NCI-H2196 (cell line): Measurements from ENCODE around the gene CCDC167.
A peak's percentile ranks its signal among the peaks of the same experiment; 100 is the strongest.

Experiments
- DNase-seq: peaks from one replicate; lab custom pipeline; 2025; ENCODE audit not compliant: unreplicated experiment; lab: John Stamatoyannopoulos, UW

Gene CCDC167

DNA sequence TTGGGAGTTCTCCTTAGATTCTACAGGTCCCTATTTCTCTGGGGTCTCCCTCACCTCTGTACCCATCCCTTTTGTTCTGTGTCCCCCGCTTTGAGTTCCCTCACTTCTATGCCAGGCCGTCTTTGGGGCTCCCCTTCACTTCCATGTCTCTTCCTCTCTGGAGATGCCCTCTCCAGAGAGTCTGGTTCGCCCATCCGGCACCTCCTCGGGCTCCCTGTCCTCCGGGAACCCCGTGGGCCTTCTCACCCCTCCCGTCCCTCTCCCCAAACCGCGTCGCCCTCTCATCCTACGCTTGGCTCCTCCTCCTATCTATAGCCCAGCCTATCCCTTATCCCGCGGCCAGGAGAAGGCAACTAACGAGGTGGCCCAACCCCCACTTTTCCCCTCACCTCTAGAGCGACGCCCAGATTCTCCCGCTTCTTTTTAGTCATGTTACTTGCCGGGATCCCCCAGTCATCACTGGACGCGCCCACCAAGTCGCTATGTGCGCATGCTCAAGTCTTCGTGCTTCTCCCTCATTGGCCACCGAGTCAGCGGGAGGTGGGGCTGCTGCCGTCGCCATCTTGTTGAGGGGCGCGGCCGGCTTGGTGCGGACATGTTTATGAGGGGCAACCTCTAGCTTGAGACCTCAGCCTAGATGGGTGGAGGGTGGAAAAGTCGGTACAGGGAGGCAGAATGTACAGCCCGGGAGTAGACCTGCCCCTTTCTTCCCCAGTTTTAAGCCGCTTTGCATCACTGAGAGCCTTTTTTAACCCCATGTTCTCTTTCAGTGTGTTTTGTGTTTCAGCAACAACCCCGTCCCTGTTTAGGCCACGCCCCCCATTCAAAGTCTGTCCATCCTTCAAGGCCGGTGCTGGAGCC lies at the start of gene CCDC167:
Gene CCDC167 (minus strand): TSS at position 461 of the 861 bp plus-strand sequence. CDS start 30 bp downstream, at position 431.
- DNase-seq = peak; percentile 99

DNA sequence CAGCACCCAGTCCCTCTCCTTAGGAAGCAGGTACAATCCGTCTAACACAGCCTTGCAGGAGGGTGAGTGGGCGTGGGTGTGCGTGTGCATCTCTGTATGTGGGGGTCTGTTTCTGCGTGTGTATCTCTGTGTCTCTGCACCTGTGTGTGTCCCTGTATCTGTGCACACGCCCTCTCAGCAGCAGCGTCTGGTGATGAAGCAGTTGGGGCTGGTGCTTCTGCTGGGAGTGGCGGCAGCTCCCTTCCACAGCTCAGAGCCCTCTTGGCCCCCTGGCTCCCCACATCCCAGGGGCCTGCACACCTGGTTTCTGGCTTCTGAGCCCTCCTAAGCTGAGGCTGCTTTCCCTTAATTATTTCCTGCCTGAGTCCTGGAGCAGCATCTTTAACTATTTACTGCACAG lies 49.5 kb upstream of the CCDC167 start:
- DNase-seq = no peak

DNA sequence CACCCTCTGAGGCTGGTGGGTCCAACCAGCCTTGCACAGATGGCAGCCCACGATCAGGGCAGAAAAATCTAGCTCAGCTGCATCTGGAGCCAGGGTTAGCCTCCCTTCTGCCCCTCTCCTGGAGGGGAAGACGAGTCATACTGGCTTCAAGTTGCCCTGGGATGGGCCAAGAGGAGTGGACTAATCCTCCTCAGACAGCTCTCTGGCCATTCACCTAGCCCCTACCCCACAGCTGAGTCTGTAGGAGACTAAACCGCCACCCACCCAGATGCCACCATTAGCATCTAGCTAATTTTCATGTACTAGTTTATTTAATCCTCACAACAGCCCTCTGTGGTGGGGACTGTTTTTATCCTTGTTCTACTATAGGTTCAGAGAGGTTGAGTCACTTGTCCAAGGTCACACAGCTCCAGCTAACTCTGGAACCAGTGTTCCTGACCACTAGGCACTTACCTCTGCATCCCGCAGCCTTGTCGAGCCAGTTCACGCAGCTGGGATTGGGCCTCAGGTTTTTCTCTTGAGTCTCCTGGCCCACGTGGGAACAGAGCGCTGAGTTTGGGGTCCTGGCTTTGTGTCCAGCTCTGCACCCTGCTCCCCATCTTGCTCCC lies 48.5 kb upstream of the CCDC167 start:
- DNase-seq = no peak

DNA sequence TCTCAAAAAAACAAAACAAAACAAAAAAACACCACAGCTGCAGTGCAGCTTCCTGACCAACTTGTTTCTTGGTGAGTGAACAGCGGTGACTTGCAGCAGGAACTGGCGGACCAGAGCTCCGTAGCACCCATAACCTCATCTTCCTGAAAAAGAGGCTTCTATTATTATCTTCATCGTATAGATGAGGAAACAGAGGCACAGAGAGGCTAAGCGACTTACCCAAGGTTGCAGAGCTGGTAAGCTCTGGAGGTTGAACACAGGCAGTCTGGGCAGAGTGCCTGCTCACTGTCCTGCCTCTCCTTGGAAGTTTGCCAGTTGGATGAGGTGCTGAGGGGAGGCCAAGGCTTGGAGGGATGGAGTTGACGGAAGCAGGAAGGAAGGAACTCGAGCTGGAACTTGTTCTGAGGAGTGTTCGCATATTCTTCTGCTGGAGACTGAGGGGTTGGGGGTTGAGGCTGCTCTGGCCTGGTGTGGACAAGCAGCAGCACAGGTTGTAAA lies 47.9 kb upstream of the CCDC167 start:
- DNase-seq = peak; percentile 75

DNA sequence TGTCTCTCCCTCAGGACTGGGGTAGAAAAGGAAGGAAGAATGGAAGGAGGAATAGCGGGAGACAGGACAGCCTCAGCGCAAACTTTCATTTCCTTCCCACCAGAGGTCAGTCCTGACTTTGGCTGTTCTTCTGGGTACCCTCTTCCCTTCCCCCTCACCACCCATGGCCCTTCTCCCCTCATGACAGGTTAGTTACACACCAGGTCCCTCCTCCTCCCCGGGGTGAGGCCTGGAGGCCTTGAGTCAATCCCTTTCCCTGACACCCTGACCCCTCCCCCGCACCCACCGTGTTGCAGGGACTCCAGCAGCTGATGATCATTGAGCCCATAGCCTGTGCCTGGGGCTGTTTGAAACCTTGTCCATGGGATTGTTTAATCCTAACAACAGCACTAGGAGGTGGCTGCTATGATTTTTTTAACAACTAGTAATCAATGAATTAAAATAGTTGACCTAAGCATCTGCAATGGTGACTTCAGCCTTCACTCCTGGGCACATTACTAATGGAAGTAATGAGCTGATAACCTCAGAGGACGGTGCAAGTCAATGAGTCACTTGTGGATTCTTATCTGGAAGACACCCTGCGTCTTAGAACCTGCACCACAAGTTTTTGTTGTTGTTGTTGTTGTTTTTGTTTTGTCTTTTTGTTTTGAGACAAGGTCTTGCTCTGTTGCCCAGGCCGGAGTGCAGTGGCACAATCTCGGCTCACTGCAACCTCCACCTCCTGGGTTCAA lies 46.6 kb upstream of the CCDC167 start:
- no peak for DNase-seq

DNA sequence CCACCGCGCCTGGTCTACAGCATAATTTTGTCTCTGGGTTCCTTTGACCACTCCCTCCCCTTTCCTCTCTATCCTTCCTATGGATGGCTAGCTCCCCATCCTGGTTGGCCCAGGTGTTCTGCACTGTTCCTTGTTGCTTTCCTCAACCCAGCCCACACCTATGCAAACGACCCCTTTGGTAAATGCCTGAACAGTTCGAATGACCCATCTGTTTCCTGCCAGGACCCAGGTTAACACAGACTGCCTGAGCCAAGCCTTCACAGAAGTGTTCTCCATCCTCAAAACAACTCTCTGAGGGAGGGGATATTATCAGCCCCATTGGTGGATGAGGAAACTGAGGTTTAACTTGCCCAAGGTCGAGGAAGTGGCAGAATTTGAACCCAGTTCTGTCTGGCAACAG lies 44.8 kb upstream of the CCDC167 start:
- DNase-seq = no peak

DNA sequence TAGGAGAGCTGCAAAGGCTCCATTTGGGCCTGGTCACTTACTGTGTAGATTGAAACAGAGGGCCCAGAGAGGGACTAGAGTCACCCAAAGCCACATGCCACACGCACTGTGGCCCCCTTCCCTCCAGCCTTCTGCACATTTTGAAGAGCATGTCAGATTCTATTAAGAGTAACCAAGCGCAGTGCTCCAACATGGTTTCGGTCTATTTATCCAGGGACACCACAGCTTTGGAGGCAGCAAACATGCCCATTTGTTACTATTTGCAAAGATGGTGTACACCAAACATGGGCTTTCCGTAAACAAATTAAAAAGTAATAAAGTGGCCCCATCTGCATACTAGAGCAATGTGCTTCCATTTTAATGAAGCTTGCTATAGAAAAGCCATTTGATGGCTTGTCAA lies 43.7 kb upstream of the CCDC167 start:
- DNase-seq = no peak

DNA sequence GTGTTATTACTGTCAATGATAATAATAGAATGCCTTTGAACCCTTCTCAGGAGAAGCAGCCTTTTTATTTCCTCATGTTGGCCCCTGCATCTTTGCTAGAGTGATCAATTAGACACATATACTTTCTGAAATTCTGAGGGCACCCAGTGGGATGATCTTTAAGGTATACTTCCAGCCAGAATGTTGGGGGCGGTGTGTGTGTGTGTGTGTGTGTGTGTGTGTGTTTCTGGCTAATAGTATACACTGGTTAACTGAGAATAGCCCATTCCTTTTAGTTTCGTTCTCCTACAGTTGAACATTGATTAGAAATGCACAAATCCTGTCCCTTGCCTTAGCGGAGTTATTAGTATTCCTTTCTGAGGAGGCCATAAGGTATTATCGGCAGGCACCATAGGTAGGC lies 41.7 kb upstream of the CCDC167 start:
- DNase-seq = no peak

DNA sequence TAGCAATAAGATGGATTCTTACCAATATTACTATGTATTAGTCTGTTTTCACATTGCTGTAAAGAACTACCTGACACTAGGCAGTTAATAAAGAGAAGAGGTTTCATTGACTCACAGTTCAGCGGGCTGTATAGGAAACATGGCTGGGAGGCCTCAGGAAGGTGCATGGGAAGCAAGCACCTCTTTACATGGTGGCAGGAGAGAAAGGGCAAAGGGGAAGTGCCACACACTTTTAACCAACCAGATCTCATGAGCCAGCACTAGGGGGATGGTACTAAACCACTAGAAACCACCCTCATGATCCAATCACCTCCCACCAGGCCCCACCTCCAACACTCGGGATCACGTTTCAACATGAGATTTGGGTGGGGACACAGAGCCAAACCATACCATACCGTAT lies 40.7 kb upstream of the CCDC167 start:
- DNase-seq = no peak

DNA sequence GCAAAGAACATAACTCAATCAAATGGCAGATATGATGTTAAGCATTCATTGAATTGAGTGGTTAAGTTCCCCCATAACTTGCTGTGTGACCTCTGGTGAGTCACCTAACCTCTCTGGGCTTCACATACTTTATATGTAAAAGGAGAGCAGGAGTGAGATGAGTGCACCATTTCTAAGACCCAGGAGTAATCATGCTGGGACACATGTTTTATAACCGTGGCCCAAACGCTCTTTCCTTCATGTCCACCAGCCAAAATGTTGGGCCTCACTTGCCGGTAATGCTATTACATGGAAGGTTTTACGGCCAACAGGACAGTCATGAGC lies 40.3 kb upstream of the CCDC167 start:
- DNase-seq = no peak

DNA sequence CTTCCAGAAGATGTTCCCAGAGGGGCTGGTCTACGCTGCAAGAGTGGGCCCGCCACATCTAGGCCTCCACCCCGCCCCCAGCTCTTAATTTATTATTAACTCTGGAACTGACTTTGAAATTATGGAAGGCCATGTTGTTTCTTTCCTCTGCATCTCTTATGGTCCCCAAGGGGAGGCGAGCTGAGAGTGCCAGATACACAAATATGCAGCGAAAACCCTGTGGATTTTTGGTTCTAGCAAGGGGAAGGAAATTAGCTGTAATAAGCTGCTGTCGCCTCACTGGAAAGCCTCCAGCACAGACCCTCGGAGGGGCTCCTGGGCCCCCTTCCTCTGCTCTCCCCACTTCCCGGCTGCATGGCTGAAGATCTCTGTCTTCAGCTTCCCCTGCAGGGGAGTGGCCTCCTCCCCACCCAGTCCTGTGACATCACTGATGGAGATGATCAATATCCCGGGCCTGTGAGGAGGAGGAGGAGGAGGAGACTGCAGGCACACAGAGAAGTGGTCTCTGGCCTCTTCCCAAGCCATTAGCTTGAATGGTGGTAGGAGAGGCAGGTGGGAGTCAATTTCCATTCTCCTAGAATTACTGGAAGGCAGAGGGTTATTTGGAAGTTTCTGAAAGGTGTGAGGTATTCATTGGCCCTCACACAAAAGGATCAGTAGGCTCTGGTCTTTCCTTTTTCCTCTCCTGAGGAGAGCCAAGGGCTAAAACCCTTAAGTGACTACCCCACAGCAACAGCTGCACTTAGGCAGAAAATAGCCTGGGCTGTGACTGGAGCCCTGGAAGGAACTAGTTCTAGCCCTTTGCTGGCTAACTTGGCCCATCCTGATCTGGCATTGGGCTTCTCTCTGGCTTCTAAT lies 39.7 kb upstream of the CCDC167 start:
- DNase-seq = no peak

DNA sequence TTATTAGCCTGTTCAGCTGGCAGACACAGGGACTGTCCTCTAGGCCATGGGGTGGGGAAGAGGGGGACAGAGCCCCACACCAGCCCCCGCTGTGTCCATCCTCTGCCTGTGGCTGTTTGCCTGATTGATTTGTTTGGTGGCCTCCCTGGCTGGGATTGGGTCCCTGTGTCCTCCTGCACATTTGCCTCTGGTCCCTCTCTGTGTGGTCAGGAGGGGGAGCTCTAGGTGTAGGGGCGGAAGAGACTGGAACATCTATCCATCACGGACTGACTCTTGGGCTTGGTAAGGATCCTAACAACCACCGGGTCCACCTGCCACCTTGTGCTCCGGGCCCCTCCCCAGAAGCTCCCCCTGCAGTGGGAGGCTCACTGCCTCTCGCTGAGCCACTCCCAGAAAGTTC lies 38.4 kb upstream of the CCDC167 start:
- DNase-seq = no peak

DNA sequence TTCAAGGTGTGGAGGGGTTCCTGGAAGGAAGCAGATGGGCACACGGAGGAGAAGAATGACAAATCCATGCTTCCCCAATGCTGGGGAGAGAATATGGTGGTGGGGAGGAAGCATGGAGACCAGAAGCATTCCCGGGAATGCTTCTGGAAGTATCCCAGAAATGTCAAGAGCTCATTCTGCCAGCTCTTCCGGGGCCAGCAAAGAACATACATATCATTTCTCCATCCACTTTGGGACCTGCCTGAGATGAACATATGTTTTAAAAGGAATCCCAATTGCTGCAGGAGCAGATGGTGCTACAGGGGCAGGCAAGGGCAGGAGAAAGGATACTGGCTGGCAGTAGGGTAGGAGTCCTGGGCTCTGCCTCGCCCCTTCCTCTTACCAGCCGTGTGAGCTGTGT lies 37.9 kb upstream of the CCDC167 start:
- DNase-seq = no peak

DNA sequence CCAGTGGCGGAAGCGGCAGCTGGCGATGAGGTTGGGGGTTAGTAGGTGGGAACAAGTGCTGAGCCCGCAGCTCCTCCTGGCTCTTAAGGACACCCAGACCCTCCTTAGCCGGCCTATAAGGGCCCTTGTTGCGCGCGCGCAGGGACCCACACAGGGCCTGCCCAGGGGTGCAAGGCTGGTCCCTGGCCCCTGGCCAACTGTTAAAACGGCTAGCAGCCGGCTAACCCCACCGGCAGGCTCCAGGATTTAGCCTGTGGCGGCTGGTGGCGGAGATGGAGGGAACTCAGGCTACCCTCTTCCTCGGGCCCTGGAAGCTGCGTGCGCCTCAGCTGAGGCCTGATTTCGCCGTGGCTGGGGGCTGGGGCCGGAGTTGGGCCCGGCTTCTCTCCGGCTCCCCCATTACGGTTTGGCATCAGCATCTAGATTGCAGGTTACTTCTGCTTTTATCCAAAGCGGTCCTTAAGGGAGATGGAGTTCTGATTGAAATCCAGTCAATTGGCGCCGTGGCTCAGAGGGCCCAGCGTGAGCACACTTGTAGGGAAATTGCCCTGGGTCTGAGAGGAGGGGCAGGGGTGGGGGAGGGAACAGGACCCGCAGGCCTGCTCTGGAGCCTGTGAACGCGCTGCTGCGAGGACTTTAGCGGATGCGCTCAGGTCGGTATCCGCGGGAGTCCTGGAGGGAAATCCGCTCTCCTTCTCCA lies 36.9 kb upstream of the CCDC167 start:
- DNase-seq = no peak

DNA sequence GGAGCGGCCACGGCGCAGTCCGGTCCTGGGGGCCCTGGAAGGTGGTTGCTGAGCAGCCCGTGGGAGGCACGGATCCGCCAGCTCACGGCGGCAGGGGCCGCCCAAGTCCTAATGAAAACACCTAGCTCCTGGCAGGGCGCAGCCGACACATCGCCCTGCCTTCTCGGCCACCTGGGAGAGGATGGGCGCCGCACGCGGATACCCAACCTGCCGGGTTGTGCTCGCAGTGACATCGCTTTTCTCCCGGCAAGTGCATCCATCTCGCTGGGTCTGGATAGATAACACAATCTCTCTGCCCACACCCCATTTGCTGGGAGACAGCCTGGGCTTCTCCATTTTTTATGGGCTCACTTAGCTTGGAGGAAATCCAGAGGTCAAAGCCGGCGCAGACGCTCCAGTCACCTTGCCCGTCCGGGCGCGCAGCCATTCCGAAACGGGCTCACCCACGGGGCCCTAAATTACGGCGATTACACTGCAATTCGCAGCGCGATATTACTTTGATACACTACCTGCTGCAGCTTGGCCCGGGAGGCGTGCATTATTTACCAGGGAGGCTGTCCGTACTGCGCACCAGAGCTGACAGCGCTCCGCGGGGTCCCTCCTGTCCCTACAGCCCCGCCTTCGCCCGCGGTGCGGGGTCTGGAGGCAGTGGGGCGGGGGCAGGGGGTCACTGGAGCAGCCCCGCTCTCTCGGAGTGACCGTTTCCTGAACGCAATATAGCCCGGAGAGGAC lies 36.2 kb upstream of the CCDC167 start:
- no peak for DNase-seq

DNA sequence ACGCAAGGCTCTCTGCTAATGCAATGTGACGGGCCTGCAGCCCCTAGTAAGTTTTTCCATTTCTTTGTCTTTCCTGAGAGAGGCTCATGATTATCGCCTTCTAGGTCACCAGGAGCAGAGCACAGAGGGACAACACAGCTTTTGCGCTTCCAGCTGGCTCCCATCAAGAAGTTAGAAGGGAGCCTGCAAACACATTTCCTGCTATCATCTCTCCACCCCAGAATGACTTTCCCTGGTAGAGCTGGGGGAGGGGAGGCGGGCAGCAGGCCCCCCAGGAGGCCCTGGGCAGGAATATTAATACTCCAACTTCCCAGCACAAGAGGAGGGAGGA lies 35.7 kb upstream of the CCDC167 start:
- no peak for DNase-seq

DNA sequence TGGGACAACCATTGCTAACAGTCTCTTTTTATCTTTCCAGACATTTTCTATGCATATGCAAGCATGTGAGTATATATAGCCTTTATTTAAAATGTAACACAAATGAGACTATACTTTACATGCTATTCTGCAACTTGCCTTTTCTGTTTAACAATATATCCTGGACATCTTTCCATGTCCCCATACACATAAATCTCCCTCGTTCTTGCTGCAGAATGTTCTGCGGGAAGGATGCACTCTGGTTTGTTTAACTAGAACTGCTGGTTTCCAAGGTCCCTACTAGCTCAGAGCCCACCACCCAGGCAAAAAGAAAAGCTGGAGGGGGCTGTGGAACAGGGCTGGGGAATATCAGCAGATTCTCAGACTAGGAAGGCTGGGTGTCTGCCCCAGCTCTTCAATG lies 35.2 kb upstream of the CCDC167 start:
- no peak for DNase-seq

DNA sequence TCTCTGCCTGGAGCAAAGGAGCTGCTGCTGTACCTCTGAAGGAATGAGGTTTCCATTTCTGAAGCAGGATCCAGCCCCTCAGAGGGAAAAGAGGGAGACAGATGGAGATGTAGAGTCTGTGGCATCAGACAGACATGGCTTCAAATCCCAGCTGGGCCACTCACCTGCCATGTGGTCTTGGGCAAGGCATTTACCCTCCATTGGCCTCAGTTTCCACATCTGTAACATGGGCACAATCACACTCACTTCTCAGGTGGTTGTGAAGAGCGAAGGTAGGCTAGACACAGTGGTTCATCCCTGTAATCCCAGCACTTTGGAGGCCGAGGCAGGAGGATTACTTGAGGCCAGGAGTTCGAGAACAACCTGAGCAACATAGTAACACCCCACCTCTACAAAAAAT lies 32.4 kb upstream of the CCDC167 start:
- no peak for DNase-seq

DNA sequence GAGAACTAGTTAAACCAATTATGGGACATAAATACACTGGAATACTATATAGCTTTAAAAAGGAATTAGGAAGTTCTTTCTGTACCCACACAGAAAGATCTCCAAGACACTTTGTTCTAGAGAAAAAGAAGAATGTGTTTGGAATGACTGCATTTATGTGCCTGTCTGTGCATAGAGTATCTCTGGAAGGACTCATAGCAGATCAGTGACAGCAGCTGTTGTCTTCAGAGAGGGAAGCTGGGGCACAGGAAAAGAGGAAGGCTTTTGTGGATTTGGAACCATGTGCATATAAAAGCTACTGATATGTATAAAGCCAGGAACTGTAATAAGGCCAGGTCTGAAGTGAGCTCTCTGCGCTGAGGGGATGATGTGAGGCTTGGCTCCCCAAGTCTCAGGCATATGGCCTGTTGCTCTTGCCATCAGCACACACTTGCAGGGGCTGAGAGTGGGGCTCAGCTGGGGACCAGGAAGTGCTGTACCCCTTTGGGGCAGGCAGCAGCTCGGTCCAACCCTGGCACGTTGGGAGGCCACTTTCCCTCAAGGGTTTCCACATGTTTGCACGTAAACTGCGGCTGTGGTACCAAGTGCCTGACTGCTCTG lies 31.8 kb upstream of the CCDC167 start:
- no peak for DNase-seq

DNA sequence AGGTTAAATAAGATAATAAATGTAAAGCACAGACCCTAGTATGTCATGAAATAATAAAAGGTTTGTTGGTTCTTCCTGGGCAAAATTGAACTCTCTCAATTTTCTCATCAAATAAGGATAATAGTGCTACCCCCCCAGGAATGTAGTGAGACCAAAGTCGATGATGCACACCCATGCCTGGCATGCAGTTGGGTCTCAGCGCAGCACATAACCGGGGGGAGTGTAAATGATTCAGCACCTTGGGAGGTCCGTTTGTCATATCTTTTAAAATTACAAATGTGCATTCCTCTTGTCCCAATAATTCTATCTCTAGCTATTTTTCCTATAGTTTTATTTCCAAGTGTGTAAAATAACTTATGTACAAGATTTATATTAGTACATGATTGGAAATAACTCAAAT lies 31.3 kb upstream of the CCDC167 start:
- DNase-seq = no peak
